AG08395 (cell line): Measurements from ENCODE around the gene SLC23A2.
A peak's percentile ranks its signal among the peaks of the same experiment; 100 is the strongest.

Source experiments
- DNase-seq: peaks from one replicate; pipeline ENCODE4 v3.0.0; 2012; ENCODE audit warnings: mixed read lengths, low spot score

Gene SLC23A2

DNA sequence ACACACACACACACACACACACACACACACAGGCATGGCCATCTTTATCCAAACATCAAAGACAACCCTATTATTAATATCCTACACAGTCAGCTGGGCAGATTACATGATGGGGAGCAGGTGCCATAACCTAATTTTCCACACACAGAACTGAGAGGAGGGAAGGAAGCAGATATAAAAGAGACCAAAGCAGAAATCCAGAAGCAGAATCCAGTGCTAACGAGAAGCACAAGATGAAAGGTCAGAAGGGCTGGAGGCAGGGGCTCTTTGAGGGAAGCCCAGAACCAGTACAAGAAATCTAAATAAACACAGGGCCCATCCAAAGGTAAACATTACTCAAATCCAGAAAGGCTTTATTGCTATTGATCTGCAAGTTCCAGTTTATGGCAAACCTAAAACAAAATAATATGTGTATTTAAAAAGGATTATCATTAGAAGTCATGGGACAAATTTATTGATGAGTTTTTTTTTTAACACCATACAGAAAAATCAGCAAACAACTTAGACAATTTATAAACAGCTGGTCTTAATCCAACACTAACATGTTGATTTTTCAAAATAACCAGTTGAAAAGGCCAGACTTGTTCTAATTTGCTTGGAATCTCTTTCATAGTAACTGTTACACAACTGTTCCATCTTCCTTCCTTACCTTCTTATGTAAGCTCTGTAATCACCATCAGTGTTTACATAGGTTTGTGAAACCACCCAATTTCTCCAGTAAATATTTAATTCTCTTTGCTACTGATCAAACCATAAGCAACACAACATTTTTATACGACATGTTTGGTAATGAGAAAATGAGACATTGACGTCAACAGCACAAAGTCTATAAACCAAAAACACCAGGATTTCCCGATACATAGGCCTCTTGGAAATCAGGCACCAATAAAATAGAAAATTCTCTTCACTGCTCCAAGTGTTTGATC lies 34.2 kb downstream of the SLC23A2 start:
- DNase-seq = no peak

- no peak for DNase-seq
These were observed 39.0 kb downstream of the SLC23A2 start for GRCh38 chr20:4962241-4962855.

DNA sequence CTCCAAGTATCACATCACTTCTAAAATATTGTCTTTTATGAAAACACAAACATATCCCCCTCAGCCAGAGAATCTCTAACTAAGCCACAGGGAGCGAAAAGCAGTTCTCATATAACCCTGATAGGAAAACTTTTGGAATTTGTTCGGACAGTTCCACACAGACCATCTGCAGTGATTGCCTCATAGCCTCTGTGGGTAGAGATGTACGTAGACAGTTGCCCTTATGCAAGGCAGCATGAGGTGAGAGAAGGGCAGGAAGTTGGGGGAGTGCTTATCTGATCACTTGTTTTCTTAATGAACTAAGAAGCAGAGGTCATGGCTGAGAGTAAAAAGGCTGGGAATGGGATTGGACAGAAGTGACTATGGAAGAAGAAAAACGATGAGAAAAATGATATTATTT lies 39.6 kb downstream of the SLC23A2 start:
- no peak for DNase-seq

GRCh38 chr20:4959592-4959991 lies 41.7 kb downstream of the SLC23A2 start:
- no peak for DNase-seq

GRCh38 chr20:4957939-4958362 lies 43.4 kb downstream of the SLC23A2 start:
- DNase-seq = peak; percentile 22

DNA sequence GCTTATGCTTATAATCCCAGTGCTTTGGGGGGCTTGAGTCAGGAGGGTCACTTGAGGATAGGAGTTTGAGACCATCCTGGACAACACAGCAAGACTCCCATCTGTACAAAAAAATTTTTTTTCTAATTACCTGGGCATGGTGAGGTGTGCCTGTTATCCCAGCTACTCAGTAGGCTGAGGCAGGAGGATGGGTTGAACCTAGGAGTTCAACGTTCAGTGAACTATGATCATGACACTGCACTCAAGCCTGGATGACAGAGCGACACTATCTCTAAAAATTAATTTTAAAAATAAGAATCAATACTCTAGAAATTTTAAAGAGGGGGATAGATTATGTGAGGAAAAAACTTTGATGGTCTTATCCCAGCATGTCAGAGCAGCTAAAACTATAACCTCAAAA lies 44.1 kb downstream of the SLC23A2 start:
- DNase-seq = no peak

DNA sequence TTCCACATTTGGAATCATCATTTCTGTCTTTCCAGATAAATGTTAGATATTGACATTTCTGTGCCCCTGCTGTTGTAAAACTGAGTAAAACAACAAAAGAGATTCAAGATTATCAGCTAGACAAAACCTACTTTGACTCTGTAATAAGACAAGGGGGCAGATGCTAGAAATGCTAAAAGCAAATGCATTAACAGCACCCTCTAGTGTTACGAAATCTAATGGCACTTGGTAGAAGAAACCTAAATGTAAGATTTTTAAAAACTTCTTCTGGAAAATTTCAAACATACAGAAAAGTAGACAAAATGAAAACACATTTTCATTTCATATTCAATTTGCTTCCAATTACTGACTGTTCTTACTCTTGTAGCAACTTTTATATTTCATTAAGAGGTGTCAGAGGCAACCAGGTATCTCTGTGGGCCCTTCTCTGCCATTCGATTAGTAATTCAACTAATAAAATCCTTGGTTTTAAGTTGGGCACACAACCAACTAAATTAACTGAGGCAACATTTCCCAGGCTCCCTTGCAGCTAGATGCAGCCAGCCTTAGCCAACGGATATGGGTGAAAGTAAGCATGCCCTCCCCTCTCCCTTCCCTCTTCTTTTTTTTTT lies 45.0 kb downstream of the SLC23A2 start:
- DNase-seq = peak; percentile 67

GRCh38 chr20:4953881-4954280 lies 47.4 kb downstream of the SLC23A2 start:
- no peak for DNase-seq

DNA sequence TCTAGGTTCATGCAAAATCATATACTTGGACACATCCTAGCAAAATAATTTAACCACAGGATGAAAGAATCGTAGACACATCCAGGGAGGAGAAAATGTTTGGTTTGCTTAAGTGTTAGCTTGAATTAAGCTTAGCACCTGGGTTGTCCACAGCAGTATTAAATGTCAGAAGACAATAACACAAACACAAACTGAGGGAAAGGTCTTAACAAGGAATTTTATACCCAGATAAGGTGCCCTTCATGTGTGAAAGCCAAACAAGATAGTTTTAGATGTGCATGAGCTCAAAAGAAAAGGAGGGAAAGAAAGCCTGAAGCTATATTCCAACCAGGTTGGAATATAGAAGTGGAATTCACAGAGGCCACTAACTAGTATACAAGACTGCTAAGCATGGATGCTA lies 49.1 kb downstream of the SLC23A2 start:
- no peak for DNase-seq

GRCh38 chr20:4951299-4951698 lies 50.0 kb downstream of the SLC23A2 start:
- DNase-seq = peak; percentile 79

- DNase-seq = no peak
These were observed 50.5 kb downstream of the SLC23A2 start for GRCh38 chr20:4950841-4951240.

- DNase-seq = no peak
These were observed 50.9 kb downstream of the SLC23A2 start for GRCh38 chr20:4950437-4950836.

- DNase-seq = peak; percentile 53
These were observed 51.5 kb downstream of the SLC23A2 start for GRCh38 chr20:4949833-4950178.

GRCh38 chr20:4947817-4948559 lies 53.3 kb downstream of the SLC23A2 start:
- peak; percentile 30 for DNase-seq

- DNase-seq = no peak
These were observed 54.3 kb downstream of the SLC23A2 start for GRCh38 chr20:4946986-4947385.

GRCh38 chr20:4946585-4946984 lies 54.7 kb downstream of the SLC23A2 start:
- no peak for DNase-seq

- DNase-seq = peak; percentile 54
These were observed 56.6 kb downstream of the SLC23A2 start for GRCh38 chr20:4944518-4945313.

DNA sequence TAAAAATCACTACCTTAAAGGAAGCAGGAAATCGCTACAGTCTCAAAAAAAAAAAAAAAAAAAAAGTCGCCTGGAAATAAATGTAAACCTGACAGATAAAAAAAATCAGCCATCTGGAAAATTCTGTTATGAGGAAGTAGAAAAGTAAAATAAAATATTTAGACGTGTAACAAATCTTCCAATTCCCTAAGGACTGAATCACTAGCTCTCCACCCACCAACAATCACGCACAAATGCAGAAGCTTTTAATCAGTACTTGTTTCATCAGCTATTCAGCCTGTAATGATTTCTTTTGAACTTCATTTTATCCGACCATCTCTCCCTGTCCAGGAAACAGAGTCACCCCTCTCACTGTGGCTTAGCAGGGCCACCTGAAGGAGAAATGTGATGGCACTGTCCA lies 59.0 kb downstream of the SLC23A2 start:
- DNase-seq = peak; percentile 58

- DNase-seq = no peak
These were observed 63.6 kb downstream of the SLC23A2 start for GRCh38 chr20:4937407-4938319.

DNA sequence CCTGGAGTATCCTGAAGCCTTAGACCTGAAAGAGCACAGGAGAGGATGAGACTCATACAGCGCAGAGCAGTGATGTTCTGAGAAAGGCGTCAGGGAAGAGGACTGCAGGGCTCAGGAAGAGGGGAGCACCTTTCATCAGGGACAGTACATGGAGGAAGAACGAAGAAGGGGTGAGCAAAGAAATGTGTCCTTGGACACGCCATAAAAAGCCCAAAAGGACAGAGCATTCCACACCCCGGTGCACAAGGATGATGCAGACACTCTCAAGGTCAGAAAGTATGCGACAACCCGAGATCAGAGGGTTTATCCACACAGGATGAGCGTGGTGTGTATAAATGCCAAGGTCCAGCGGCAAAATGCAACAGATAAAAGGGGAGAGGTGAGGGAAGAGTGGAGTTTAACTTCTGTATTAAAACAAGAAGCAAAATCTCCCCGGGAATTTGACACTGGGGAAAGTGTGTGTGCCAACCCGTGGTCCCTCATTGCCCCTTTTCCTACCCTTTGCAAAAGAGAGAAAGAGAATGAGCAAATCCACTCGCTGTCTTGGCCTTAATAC lies 64.4 kb downstream of the SLC23A2 start:
- no peak for DNase-seq
